VCaP (cell line): ENCODE results near the gene PRKCZ.

ENCODE experiments used
- H3K27ac ChIP-seq: fragments of 450-650 bp; 2 replicates; pipeline ENCODE4 v1.5.1; 2017
- CTCF ChIP-seq: fragments of 450-650 bp; conservative IDR thresholded peaks from 2 replicates; pipeline ENCODE4 v1.5.1; 2017; ENCODE audit warnings: mild to moderate bottlenecking, moderate library complexity

PRKCZ gene

GRCh38 chr1:2194898-2195673 lies 144.9 kb downstream of the PRKCZ start:
- peak overlapping the region; percentile 97 for H3K27ac ChIP-seq
- TF ChIP-seq CTCF, result peak; percentile 98

DNA sequence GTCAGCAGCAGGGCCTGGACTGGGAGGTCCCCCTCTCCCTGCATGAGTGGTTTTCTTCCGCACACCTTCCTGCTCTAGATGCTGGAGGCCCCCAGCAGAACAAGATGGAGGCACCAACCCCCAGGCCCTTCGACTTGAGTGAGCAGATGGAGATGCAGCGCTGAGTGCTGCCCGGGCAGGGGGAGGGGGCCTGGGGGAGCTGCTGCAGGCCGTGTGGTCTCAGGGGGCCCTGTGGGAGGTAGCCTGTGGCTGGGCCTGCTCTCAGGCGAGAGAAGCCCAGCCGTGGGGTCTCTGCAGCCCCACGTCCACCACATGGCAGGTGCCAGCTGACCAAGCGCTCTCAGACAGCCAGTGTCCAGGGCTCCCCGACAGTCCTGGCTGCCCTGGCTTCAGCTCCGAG lies 145.6 kb downstream of the PRKCZ start:
- peak overlapping the region; percentile 97 for H3K27ac ChIP-seq

DNA sequence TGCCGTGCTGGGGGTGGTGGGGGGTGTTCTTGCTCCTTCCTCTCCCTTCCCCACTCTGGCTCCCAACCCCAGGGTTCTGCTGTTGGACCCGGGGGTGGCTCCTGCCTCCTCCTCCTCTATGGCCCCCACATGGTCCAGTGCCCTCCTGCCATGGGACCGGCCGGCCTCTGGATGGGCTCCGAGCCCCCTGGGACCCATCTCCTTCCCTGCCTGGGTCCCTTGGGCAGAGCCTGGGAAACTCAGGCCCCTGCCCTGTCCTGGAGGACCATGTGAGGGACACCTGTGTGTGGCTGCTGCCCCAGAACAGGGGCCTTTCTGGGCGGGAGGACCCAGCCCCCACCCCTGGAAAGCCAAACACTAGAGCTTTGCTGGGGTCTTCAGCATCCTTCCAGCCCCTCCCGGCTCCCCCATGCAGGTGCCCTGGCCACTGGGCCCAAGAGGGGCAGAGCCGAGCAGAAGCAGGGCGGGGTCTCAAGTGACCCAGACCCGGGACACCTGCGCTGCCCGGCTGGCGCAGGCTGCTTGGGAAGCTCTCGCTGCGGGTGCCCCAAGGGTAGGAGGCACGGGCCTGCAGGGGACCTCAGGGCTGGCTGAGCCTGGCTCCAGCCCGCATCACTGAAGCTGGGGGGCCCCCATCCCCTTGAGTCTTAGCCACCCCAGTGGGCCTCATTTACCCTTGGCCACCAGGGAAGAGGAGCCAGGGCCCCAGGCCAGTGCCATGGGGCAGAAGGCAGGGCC lies 146.9 kb downstream of the PRKCZ start:
- TF ChIP-seq CTCF, result no peak
- peak overlapping the region; percentile 97; the same call in 1 of the 2 replicates for H3K27ac ChIP-seq

More for the DNA sequence above, 145.6 kb downstream of the PRKCZ start:
- no peak for TF ChIP-seq CTCF

GRCh38 chr1:2197707-2198165 lies 147.5 kb downstream of the PRKCZ start:
- no peak for TF ChIP-seq CTCF
- H3K27ac ChIP-seq, result no peak overlapping the region

DNA sequence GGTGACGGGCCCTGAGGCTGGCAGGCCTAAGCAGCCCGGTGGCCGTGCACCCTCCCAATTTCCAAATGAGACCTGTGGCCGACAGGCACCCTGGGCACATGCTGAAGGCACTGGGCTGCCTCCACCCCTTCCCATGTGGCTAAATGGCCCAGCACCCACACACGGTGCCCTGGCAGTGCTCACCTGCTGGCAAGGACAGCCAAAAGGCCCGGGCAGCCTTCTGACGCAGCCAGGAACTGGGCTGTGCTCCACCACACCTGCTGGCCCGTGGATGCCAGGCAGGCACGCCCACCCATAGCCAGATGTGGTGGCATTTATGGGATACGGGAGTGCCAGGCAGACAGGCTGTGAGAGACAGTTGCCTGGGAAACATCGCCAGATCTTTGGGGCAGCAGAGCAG lies 148.4 kb downstream of the PRKCZ start:
- peak overlapping the region; percentile 37 for H3K27ac ChIP-seq
- TF ChIP-seq CTCF, result no peak

- TF ChIP-seq CTCF, result no peak
- H3K27ac ChIP-seq, result peak overlapping the region; percentile 37
Observed at GRCh38 chr1:2199042-2199810, 149.0 kb downstream of the PRKCZ start.
